Measurements from ENCODE around the gene PHF2.

GRCh38 chr9:93623753-93624152 lies 47.4 kb downstream of the PHF2 start:
- TF ChIP-seq, protein P1, sequence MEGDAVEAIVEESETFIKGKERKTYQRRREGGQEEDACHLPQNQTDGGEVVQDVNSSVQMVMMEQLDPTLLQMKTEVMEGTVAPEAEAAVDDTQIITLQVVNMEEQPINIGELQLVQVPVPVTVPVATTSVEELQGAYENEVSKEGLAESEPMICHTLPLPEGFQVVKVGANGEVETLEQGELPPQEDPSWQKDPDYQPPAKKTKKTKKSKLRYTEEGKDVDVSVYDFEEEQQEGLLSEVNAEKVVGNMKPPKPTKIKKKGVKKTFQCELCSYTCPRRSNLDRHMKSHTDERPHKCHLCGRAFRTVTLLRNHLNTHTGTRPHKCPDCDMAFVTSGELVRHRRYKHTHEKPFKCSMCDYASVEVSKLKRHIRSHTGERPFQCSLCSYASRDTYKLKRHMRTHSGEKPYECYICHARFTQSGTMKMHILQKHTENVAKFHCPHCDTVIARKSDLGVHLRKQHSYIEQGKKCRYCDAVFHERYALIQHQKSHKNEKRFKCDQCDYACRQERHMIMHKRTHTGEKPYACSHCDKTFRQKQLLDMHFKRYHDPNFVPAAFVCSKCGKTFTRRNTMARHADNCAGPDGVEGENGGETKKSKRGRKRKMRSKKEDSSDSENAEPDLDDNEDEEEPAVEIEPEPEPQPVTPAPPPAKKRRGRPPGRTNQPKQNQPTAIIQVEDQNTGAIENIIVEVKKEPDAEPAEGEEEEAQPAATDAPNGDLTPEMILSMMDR (IDR thresholded peaks at IDR 0.05), result no peak
- TF ChIP-seq POLR2A (IDR thresholded peaks at IDR 0.05), result no peak
